H9 (cell line): ENCODE measurements around the gene XIRP2. TPM values are rescaled to one million over a fixed set of nuclear protein-coding genes. Genes with fewer than 3 reads are reported as not detected.

Source experiments
- DNase-seq: peaks from one replicate; pipeline ENCODE4 v3.0.0-alpha.2; 2017
- H2AFZ ChIP-seq: one replicate; pipeline ENCODE4 v1.6.1; 2013; ENCODE audit warnings: mild to moderate bottlenecking, low read length, control low read depth, moderate library complexity
- H2AK5ac ChIP-seq: 2 replicates; pipeline ENCODE4 v1.6.1; 2013; ENCODE audit warnings: low read length, control low read depth, mixed read lengths; ENCODE audit not compliant: insufficient read length
- H2BK120ac ChIP-seq: one replicate; pipeline ENCODE4 v1.6.1; 2013; ENCODE audit warnings: low read depth, mild to moderate bottlenecking, low read length, control low read depth, inconsistent platforms; ENCODE audit not compliant: poor library complexity, severe bottlenecking
- H2BK12ac ChIP-seq: 2 replicates; pipeline ENCODE4 v1.6.1; 2013; ENCODE audit warnings: low read length, control low read depth, mixed read lengths, low read depth; ENCODE audit not compliant: insufficient read length
- H2BK15ac ChIP-seq: 2 replicates; pipeline ENCODE4 v1.6.1; 2013; ENCODE audit warnings: low read depth, low read length, control low read depth
- H2BK20ac ChIP-seq: one replicate; pipeline ENCODE4 v1.6.1; 2013; ENCODE audit warnings: low read depth, mild to moderate bottlenecking, low read length, control low read depth, inconsistent platforms; ENCODE audit not compliant: poor library complexity, severe bottlenecking
- H2BK5ac ChIP-seq: 2 replicates; pipeline ENCODE4 v1.6.1; 2013; ENCODE audit warnings: low read length, control low read depth, mixed read lengths; ENCODE audit not compliant: insufficient read length
- H3K14ac ChIP-seq: 2 replicates; pipeline ENCODE4 v1.6.1; 2013; ENCODE audit warnings: low read length, control low read depth; ENCODE audit not compliant: insufficient read depth
- H3K18ac ChIP-seq: 2 replicates; pipeline ENCODE4 v1.6.1; 2013; ENCODE audit warnings: low read depth, mild to moderate bottlenecking, mixed read lengths, low read length, control low read depth; ENCODE audit not compliant: insufficient read length
- H3K23ac ChIP-seq: 2 replicates; pipeline ENCODE4 v1.6.1; 2013; ENCODE audit warnings: low read length, control low read depth, mixed read lengths, low read depth; ENCODE audit not compliant: insufficient read length
- H3K23me2 ChIP-seq: 2 replicates; pipeline ENCODE4 v1.6.1; 2013; ENCODE audit warnings: low read depth, mild to moderate bottlenecking, mixed read lengths, low read length, control low read depth; ENCODE audit not compliant: insufficient read length, poor library complexity, severe bottlenecking
- H3K27ac ChIP-seq: 2 replicates; pipeline ENCODE4 v1.5.1; 2013; ENCODE audit warnings: low read length, control low read depth, mixed read lengths, low read depth; ENCODE audit not compliant: insufficient read length
- H3K27me3 ChIP-seq: 2 replicates; pipeline ENCODE4 v1.6.1; 2013; ENCODE audit warnings: low read length, control low read depth, inconsistent platforms; ENCODE audit not compliant: insufficient read depth
- H3K4ac ChIP-seq: 2 replicates; pipeline ENCODE4 v1.6.1; 2013; ENCODE audit warnings: low read depth, mild to moderate bottlenecking, control low read depth, inconsistent platforms, low read length, moderate library complexity
- H3K4me1 ChIP-seq: 2 replicates; pipeline ENCODE4 v1.6.1; 2013; ENCODE audit warnings: low read length, control low read depth, inconsistent platforms; ENCODE audit not compliant: insufficient read depth
- H3K4me2 ChIP-seq: 2 replicates; pipeline ENCODE4 v1.6.1; 2013; ENCODE audit warnings: low read length, control low read depth, mixed read lengths; ENCODE audit not compliant: insufficient read length, insufficient read depth
- H3K56ac ChIP-seq: 2 replicates; pipeline ENCODE4 v1.6.1; 2013; ENCODE audit warnings: low read depth, mild to moderate bottlenecking, mixed read lengths, low read length, control low read depth; ENCODE audit not compliant: insufficient read length
- H3K79me1 ChIP-seq: 2 replicates; pipeline ENCODE4 v1.6.1; 2013; ENCODE audit warnings: low read depth, mild to moderate bottlenecking, moderate library complexity, low read length, control low read depth, inconsistent platforms; ENCODE audit not compliant: insufficient read depth, poor library complexity, severe bottlenecking
- H3K79me2 ChIP-seq: 2 replicates; pipeline ENCODE4 v1.6.1; 2013; ENCODE audit warnings: low read length, control low read depth, inconsistent platforms; ENCODE audit not compliant: insufficient read depth
- H3K9ac ChIP-seq: 2 replicates; pipeline ENCODE4 v1.6.1; 2013; ENCODE audit warnings: low read length, control low read depth, mixed read lengths; ENCODE audit not compliant: insufficient read length; ENCODE audit errors: extremely low read depth
- H3K9me3 ChIP-seq: one replicate; pipeline ENCODE4 v1.6.1; 2013; ENCODE audit warnings: low read depth, low read length, inconsistent platforms; ENCODE audit not compliant: control insufficient read depth
- H3T11ph ChIP-seq: one replicate; pipeline ENCODE4 v1.6.1; 2013; ENCODE audit warnings: mild to moderate bottlenecking, low read length, control low read depth, inconsistent platforms
- H4K20me1 ChIP-seq: one replicate; pipeline ENCODE4 v1.6.1; 2013; ENCODE audit not compliant: control insufficient read depth, insufficient read length, insufficient read depth
- H4K5ac ChIP-seq: 2 replicates; pipeline ENCODE4 v1.6.1; 2013; ENCODE audit warnings: low read depth, mild to moderate bottlenecking, mixed read lengths, low read length, control low read depth; ENCODE audit not compliant: insufficient read length
- H4K8ac ChIP-seq: replicated peaks from 2 replicates; pipeline ENCODE4 v1.6.1; 2013; ENCODE audit warnings: low read length, control low read depth, mixed read lengths, low read depth; ENCODE audit not compliant: insufficient read length
- H4K91ac ChIP-seq: 2 replicates; pipeline ENCODE4 v1.6.1; 2013; ENCODE audit warnings: low read depth, mild to moderate bottlenecking, moderate library complexity, mixed read lengths, low read length, control low read depth; ENCODE audit not compliant: insufficient read length
- H3K27ac Mint-ChIP-seq, 3 experiments: 2 replicates in 2 of 3; 3 replicates in 1 of 3; pipeline ENCODE4 v1.8.0; 2020 to 2021; ENCODE audit warnings: mixed read lengths in 3 of 3, mild to moderate bottlenecking in 1 of 3, moderate library complexity in 1 of 3
- H3K27me3 Mint-ChIP-seq: 2 replicates; pipeline ENCODE4 v1.8.0; 2021; ENCODE audit warnings: low read depth, mild to moderate bottlenecking, moderate library complexity, mixed read lengths
- H3K36me3 Mint-ChIP-seq, 3 experiments: 2 replicates in 2 of 3; 3 replicates in 1 of 3; pipeline ENCODE4 v1.8.0; 2020 to 2021; ENCODE audit warnings: low read depth in 3 of 3, mixed read lengths in 3 of 3; ENCODE audit not compliant: insufficient read depth in 1 of 3
- H3K4me1 Mint-ChIP-seq, 2 experiments: 2 replicates each; pipeline ENCODE4 v1.8.0; 2020; ENCODE audit warnings: mixed read lengths in 2 of 2
- H3K4me3 Mint-ChIP-seq, 2 experiments: 2 replicates in 1 of 2; 3 replicates in 1 of 2; pipeline ENCODE4 v1.8.0; 2020 to 2021; ENCODE audit warnings: mild to moderate bottlenecking in 2 of 2, mixed read lengths in 2 of 2, moderate library complexity in 1 of 2
- H3K9me3 Mint-ChIP-seq, 2 experiments: 2 replicates in 1 of 2; 3 replicates in 1 of 2; pipeline ENCODE4 v1.8.0; 2020; ENCODE audit warnings: mild to moderate bottlenecking in 2 of 2, mixed read lengths in 2 of 2, moderate library complexity in 1 of 2
- WGBS: extraction: QIAGEN DNeasy Blood & Tissue Kit; methylation state at CpG from one replicate; pipeline ENCODE4 v1.1.7; 2013; ENCODE audit warnings: missing lambda C conversion rate, low lambda C conversion rate, mixed read lengths; ENCODE audit not compliant: insufficient read length; ENCODE audit errors: extremely low coverage; 5-methylcytosine and 5-hydroxymethylcytosine counted together
- total RNA-seq: library from RNA; stranded (reverse); gene quantifications from 2 replicates; pipeline ENCODE4 v1.2.1, GENCODE V29; 2021
- TF ChIP-seq, protein P1 (sequence below): fragments of 200-600 bp; sonication (generic); conservative IDR thresholded peaks from 3 replicates; pipeline ENCODE4 v1.8.0; 2021; ENCODE audit warnings: antibody characterized with exemption, mild to moderate bottlenecking

Gene XIRP2
- total RNA-seq, 1 experiment from 2014 or later, result 0.07 TPM

DNA sequence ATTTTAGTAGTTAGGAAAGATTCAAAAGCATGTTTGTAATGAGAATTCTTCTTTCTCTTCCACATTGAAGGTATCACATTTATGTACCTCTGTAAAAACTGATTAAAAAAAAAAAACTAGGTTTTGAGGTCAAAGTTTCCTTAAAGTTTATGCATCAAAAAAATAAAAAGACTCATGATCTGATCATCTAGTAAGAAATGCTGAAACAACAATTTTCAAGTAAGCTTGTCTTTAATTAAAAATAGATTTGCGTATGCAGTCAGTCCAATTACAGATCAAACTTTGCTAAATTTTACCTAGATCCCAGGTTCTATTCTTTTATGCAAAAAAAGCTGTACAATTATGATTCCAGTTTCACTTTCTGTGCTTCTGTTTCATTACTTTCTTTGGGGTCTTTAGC lies 409.0 kb downstream of the XIRP2 start:
- Histone ChIP-seq H3K27me3 (no peaks in the 10 kb centered on the region), H2BK15ac (no peak overlapping the region), H2AFZ (no peak overlapping the region), H3K23ac (no peak overlapping the region), H3K79me1 (no peaks in the 10 kb centered on the region), H3K4ac (no peak overlapping the region), H2BK12ac (no peak overlapping the region), H3K9ac (no peak overlapping the region), H4K5ac (no peak overlapping the region), H2BK5ac (no peak overlapping the region), H3K18ac (no peak overlapping the region), H2BK20ac (no peak overlapping the region), H3K23me2 (peaks cover 15% of the 10 kb centered on the region), H3K4me1 (no peaks in the 10 kb centered on the region), H4K8ac (no peak overlapping the region), H2BK120ac (no peak overlapping the region), H4K91ac (no peak overlapping the region), H3T11ph (no peak overlapping the region), H3K27ac (no peak overlapping the region), H3K56ac (no peak overlapping the region), H4K20me1 (peaks cover 4% of the 10 kb centered on the region), H3K79me2 (peaks cover 19% of the 10 kb centered on the region; the same call in 1 of the 2 replicates), H3K14ac (no peak overlapping the region), H3K9me3 (no peaks in the 10 kb centered on the region), H3K4me2 (no peak overlapping the region), H2AK5ac (no peak overlapping the region)
- Mint-ChIP-seq H3K9me3 (peaks cover 0 to 1% of the 10 kb centered on the region in 2 experiments; a peak in 2 of 5 replicates), H3K4me3 (no peak overlapping the region), H3K36me3 (peaks cover 2 to 11% (median 7%) of the 10 kb centered on the region in 3 experiments; a peak in 6 of 7 replicates), H3K27ac (no peak overlapping the region; a peak in 1 of 7 replicates), H3K27me3 (peaks cover 2% of the 10 kb centered on the region; the same call in 1 of the 2 replicates), H3K4me1 (peaks cover 41 to 44% of the 10 kb centered on the region in 2 experiments)
- TF ChIP-seq, protein P1, sequence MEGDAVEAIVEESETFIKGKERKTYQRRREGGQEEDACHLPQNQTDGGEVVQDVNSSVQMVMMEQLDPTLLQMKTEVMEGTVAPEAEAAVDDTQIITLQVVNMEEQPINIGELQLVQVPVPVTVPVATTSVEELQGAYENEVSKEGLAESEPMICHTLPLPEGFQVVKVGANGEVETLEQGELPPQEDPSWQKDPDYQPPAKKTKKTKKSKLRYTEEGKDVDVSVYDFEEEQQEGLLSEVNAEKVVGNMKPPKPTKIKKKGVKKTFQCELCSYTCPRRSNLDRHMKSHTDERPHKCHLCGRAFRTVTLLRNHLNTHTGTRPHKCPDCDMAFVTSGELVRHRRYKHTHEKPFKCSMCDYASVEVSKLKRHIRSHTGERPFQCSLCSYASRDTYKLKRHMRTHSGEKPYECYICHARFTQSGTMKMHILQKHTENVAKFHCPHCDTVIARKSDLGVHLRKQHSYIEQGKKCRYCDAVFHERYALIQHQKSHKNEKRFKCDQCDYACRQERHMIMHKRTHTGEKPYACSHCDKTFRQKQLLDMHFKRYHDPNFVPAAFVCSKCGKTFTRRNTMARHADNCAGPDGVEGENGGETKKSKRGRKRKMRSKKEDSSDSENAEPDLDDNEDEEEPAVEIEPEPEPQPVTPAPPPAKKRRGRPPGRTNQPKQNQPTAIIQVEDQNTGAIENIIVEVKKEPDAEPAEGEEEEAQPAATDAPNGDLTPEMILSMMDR, result no peak
- WGBS, result no CpG with 5 or more reads among the region's 1 CpG
- DNase-seq, result no peak
